Keratinocyte (primary cell): ENCODE data around the gene NCK1. TPM values are rescaled to one million over a fixed set of nuclear protein-coding genes. Genes with fewer than 3 reads are reported as not detected.

ENCODE experiments used
- DNase-seq: peaks from one replicate; pipeline ENCODE4 v3.0.0-alpha.2; 2011; ENCODE audit warnings: low read depth, missing footprints, low spot score
- FAIRE-seq: peaks from 2 replicates; lab custom pipeline; 2011; peaks lifted over from hg19 to GRCh38; lab: Jason Lieb, UNC
- H2AFZ ChIP-seq: 2 replicates; pipeline ENCODE4 v1.6.0; 2012; ENCODE audit warnings: low read length, control low read depth, inconsistent platforms; ENCODE audit not compliant: control insufficient read depth
- H3K27ac ChIP-seq: 2 replicates; pipeline ENCODE4 v1.5.1; 2011; ENCODE audit warnings: low read length; ENCODE audit not compliant: control insufficient read depth, insufficient read depth
- H3K27me3 ChIP-seq: 3 replicates; pipeline ENCODE4 v1.6.0; 2011; ENCODE audit warnings: low read length; ENCODE audit not compliant: control insufficient read depth, insufficient read depth; ENCODE audit errors: extremely low read depth
- H3K36me3 ChIP-seq, 2 experiments: 2 replicates in 1 of 2; 3 replicates in 1 of 2; pipeline ENCODE4 v1.5.1; 2011; ENCODE audit warnings: low read length in 2 of 2, mild to moderate bottlenecking in 1 of 2; ENCODE audit not compliant: control insufficient read depth in 2 of 2, insufficient read depth in 2 of 2; ENCODE audit errors: extremely low read depth in 1 of 2
- H3K4me1 ChIP-seq: 3 replicates; pipeline ENCODE4 v1.5.1; 2011; ENCODE audit warnings: low read length; ENCODE audit not compliant: control insufficient read depth, insufficient read depth; ENCODE audit errors: extremely low read depth
- H3K4me2 ChIP-seq: 3 replicates; pipeline ENCODE4 v1.6.0; 2011; ENCODE audit warnings: low read depth, low read length; ENCODE audit not compliant: control insufficient read depth, insufficient read depth; ENCODE audit errors: extremely low read depth
- H3K4me3 ChIP-seq, 3 experiments: fragments of 200-600 bp in 1 of 3; sonication (generic) in 1 of 3; 2 replicates in 2 of 3; 3 replicates in 1 of 3; pipeline ENCODE4 v1.5.1; 2011 to 2016; ENCODE audit warnings: low read length in 3 of 3, mild to moderate bottlenecking in 3 of 3, control low read depth in 2 of 3, inconsistent platforms in 1 of 3, low read depth in 1 of 3, mixed read lengths in 1 of 3, mixed run types in 1 of 3, moderate library complexity in 1 of 3; ENCODE audit not compliant: control insufficient read depth in 2 of 3, insufficient read depth in 2 of 3; ENCODE audit errors: extremely low read depth in 1 of 3
- H3K79me2 ChIP-seq: 2 replicates; pipeline ENCODE4 v1.6.0; 2012; ENCODE audit warnings: low read length; ENCODE audit not compliant: control insufficient read depth, insufficient read depth
- H3K9ac ChIP-seq: 3 replicates; pipeline ENCODE4 v1.6.0; 2011; ENCODE audit warnings: low read length; ENCODE audit not compliant: control insufficient read depth, insufficient read depth; ENCODE audit errors: extremely low read depth
- H3K9me1 ChIP-seq: 3 replicates; pipeline ENCODE4 v1.6.0; 2011; ENCODE audit warnings: low read length; ENCODE audit not compliant: control insufficient read depth, insufficient read depth; ENCODE audit errors: extremely low read depth
- H3K9me3 ChIP-seq: 2 replicates; pipeline ENCODE4 v1.5.1; 2012; ENCODE audit warnings: low read depth, low read length; ENCODE audit not compliant: control insufficient read depth
- H4K20me1 ChIP-seq: 3 replicates; pipeline ENCODE4 v1.6.0; 2011; ENCODE audit warnings: low read length; ENCODE audit not compliant: control insufficient read depth, insufficient read depth; ENCODE audit errors: extremely low read depth
- CTCF ChIP-seq, 3 experiments: IDR thresholded peaks in 1 of 3; conservative IDR thresholded peaks in 1 of 3; optimal IDR thresholded peaks in 1 of 3; 2 replicates in 2 of 3; 3 replicates in 1 of 3; pipeline versions ENCODE3 to v1.5.1; 2011; ENCODE audit warnings: low read length in 3 of 3, mild to moderate bottlenecking in 3 of 3, moderate library complexity in 2 of 3, control low read depth in 1 of 3, inconsistent platforms in 1 of 3; ENCODE audit not compliant: insufficient read depth in 2 of 3; ENCODE audit errors: extremely low read depth in 1 of 3
- EZH2 ChIP-seq: IDR thresholded peaks from one replicate; pipeline ENCODE4 v1.6.1; 2012; ENCODE audit warnings: inconsistent platforms, mild to moderate bottlenecking, low read length, moderate library complexity
- dilution Hi-C: fragments of 300-500 bp; cut with MboI; formaldehyde crosslinking; loops from one replicate; pipeline ENCODE4 v1.7.0; 2020; ENCODE audit warnings: low sequenced_read_pairs; ENCODE audit not compliant: extremely low pct_ligation_motif_present
- polyA plus RNA-seq, 5 experiments: library from polyadenylated mRNA; depleted of rRNA in 3 of 5; stranded (reverse) in 3 of 5; stranded (forward) in 1 of 5; unstranded in 1 of 5; fragments of >200 nt; gene quantifications; 1 replicate in 1 of 5; 2 replicates in 3 of 5; 3 replicates in 1 of 5; pipeline versions ENCODE4 v1.2.1 to v1.2.3, GENCODE V29; 2011 to 2012; ENCODE audit warnings: missing spikeins in 2 of 5, low read depth in 1 of 5, low replicate concordance in 1 of 5

The NCK1 gene
- polyA plus RNA-seq, 1 donor (not counting 4 experiments of a cell fraction or from before 2014, with no cell fraction given) = 57.9 TPM

GRCh38 chr3:136937175-136937574 lies 75.2 kb downstream of the NCK1 start:
- Histone ChIP-seq H4K20me1 (no peaks in the 10 kb centered on the region), H3K27me3 (no peaks in the 10 kb centered on the region), H3K27ac (no peak overlapping the region), H3K4me2 (no peak overlapping the region), H3K4me1 (peaks cover 23% of the 10 kb centered on the region), H3K36me3 (no peaks in the 10 kb centered on the region), H3K4me3 (no peak overlapping the region), H3K79me2 (peaks cover 52% of the 10 kb centered on the region), H3K9me3 (no peaks in the 10 kb centered on the region), H3K9ac (no peak overlapping the region), H2AFZ (no peak overlapping the region), H3K9me1 (no peaks in the 10 kb centered on the region)
- DNase-seq = no peak
- no peak for FAIRE-seq
- dilution Hi-C loops = no loop called here
- TF ChIP-seq EZH2 = no peak
- TF ChIP-seq CTCF (optimal IDR thresholded peaks at IDR 0.05 in 1 of 3, IDR thresholded peaks at IDR 0.05 in 1 of 3, conservative IDR thresholded peaks at IDR 0.05 in 1 of 3; ENCODE audit: extremely low read depth in 1 of 3, insufficient read depth in 2 of 3, low read length in 3 of 3) = no peak

- no peak for TF ChIP-seq EZH2
- TF ChIP-seq CTCF (optimal IDR thresholded peaks at IDR 0.05 in 1 of 3, IDR thresholded peaks at IDR 0.05 in 1 of 3, conservative IDR thresholded peaks at IDR 0.05 in 1 of 3; ENCODE audit: extremely low read depth in 1 of 3, insufficient read depth in 2 of 3, low read length in 3 of 3) = no peak
- H3K4me2 ChIP-seq = no peak overlapping the region
- no peaks in the 10 kb centered on the region for H3K9me1 ChIP-seq
- H3K27ac ChIP-seq = no peak overlapping the region
- dilution Hi-C loops = no loop called here
- H3K36me3 ChIP-seq = no peaks in the 10 kb centered on the region
- H3K9ac ChIP-seq = no peak overlapping the region
- DNase-seq (no peak), FAIRE-seq (no peak)
- no peaks in the 10 kb centered on the region for H3K27me3 ChIP-seq
- H4K20me1 ChIP-seq = peaks cover 3% of the 10 kb centered on the region
- H2AFZ ChIP-seq = no peak overlapping the region
- peaks cover 23% of the 10 kb centered on the region for H3K4me1 ChIP-seq
- H3K4me3 ChIP-seq = no peak overlapping the region
- H3K79me2 ChIP-seq = peaks cover 55% of the 10 kb centered on the region
- no peaks in the 10 kb centered on the region for H3K9me3 ChIP-seq
Observed at GRCh38 chr3:136937851-136938250, 75.8 kb downstream of the NCK1 start.
